ENCODE results near the gene DPM1. TPM values are rescaled to one million over a fixed set of nuclear protein-coding genes. Genes with fewer than 3 reads are reported as not detected.

Gene DPM1
- total RNA-seq, 1 experiment from 2014 or later, result 65.5 TPM

DNA sequence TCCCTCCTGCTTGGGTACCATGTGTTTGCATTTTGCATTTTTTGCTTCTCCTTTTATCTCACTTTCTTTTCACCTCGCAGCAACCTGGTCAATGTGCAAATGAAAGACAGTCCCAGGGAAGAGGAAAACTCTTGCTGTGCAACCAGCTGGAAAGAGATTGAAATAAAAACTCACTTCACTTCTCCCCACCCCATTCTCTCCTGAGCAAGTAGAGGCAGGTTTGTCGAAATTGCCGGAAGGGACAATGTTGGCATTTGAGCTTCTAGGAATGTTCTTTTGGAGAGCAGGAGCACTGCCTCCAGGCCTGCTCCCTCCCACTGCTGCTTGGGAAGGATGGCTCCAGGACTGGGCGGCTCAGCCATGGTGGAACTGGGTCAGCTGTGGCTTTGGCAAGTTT, 34.0 kb upstream of the DPM1 start:
- no peak overlapping the region for H3K4me3 ChIP-seq (replicated peaks in 1 of 2; ENCODE audit: low read depth in 1 of 2, low read length in 2 of 2)
- H2AFZ ChIP-seq (ENCODE audit: low read depth, low read length, poor library complexity, severe bottlenecking), result peak overlapping the region; percentile 60
- H4K20me1 ChIP-seq (ENCODE audit: insufficient read depth), result no peaks in the 10 kb centered on the region
- BruUV-seq (replicated peaks), result no TSS peak
- H3K9me3 ChIP-seq (ENCODE audit: control insufficient read depth in 1 of 2, insufficient read depth in 1 of 2, low read depth in 1 of 2, low read length in 2 of 2), result no peaks in the 10 kb centered on the region
- no peaks in the 10 kb centered on the region for H3K79me2 ChIP-seq (ENCODE audit: insufficient read depth, low read length)
- ChIA-PET CTCF (interaction anchor here (1.1 to 3.1 kb wide), 18 partner anchors 10 to 632 kb away, joined by 3 to 91 read pairs (median 5); no protein-coding TSS in a partner anchor), POLR2A (interaction anchor here (1.0 to 2.4 kb wide), 2 partner anchors 315 to 331 kb away, joined by 4 to 15 read pairs; no protein-coding TSS in a partner anchor), RAD21 (ENCODE audit: low non-redundant PET in 1 of 2, low total read pairs in 2 of 2, uncharacterized antibody in 2 of 2, unreplicated experiment in 2 of 2) (interaction anchor here (0.7 to 2.2 kb wide), 7 partner anchors 23 to 334 kb away, joined by 3 to 10 read pairs (median 4); no protein-coding TSS in a partner anchor)
- DNase-seq (ENCODE audit: low read depth, low spot score) (no peak), ATAC-seq (no peak)
- no peak for TF ChIP-seq RAD21 (IDR thresholded peaks at IDR 0.05; ENCODE audit: low read depth)
- no peak for TF ChIP-seq ZFX (IDR thresholded peaks at IDR 0.05)
- no peak for TF ChIP-seq ATF3 (IDR thresholded peaks at IDR 0.05)
- TF ChIP-seq JUND (IDR thresholded peaks at IDR 0.05), result no peak
- no peak for TF ChIP-seq SRF (IDR thresholded peaks at IDR 0.05; ENCODE audit: low read depth)
- no peak for TF ChIP-seq POLR2A (IDR thresholded peaks at IDR 0.05; ENCODE audit: borderline replicate concordance, extremely low read depth, insufficient read depth, insufficient read length)
- H3K4me2 ChIP-seq (ENCODE audit: low read length), result no peak overlapping the region
- H3K27ac ChIP-seq (ENCODE audit: low read depth, low read length), result no peak overlapping the region
- no peaks in the 10 kb centered on the region for H3K36me3 ChIP-seq (ENCODE audit: control insufficient read depth in 1 of 2, insufficient read depth in 2 of 2, low read length in 2 of 2)
- no peak overlapping the region for H3K9ac ChIP-seq (ENCODE audit: low read length)
- H3K9me2 ChIP-seq (ENCODE audit: insufficient read depth), result no peaks in the 10 kb centered on the region
- H3K4me1 ChIP-seq (ENCODE audit: control insufficient read depth in 1 of 2, insufficient read depth in 2 of 2, low read length in 2 of 2), result peaks cover 0 to 11% of the 10 kb centered on the region in 2 experiments; a peak in 1 of 4 replicates
- intact Hi-C loops (cut with micrococcal nuclease), result no loop called here
- H3K27me3 ChIP-seq (ENCODE audit: insufficient read depth, low read length), result peaks cover 2% of the 10 kb centered on the region; the same call in 1 of the 2 replicates

DNA sequence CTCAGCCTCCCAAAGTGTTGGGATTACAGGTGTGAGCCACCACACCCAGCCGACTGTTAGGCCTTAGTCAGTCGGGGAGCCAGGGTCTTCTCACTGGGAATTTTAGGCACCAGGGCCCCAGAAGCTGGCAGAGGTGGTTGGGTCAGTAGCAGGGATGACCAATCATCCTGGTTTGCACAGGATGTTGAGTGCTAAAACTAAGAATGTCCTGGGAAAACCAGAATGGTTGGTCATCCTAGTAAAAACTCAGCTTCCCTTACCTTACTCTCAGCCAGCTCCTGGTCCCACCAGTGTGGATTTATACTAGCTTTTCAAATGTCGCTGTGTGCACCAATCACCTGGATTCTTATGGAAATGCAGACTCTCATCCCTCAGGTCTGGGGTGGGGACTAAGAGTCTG, 32.7 kb upstream of the DPM1 start:
- H3K27ac ChIP-seq (ENCODE audit: low read depth, low read length), result no peak overlapping the region
- H3K27me3 ChIP-seq (ENCODE audit: insufficient read depth, low read length), result no peaks in the 10 kb centered on the region
- ChIA-PET CTCF (interaction anchor here (2.6 to 4.8 kb wide), 4 partner anchors 25 to 334 kb away, joined by 22 to 106 read pairs (median 30); no protein-coding TSS in a partner anchor), RAD21 (ENCODE audit: low non-redundant PET in 1 of 2, low total read pairs in 2 of 2, uncharacterized antibody in 2 of 2, unreplicated experiment in 2 of 2) (no interaction called here), POLR2A (interaction anchor here (0.7 to 2.4 kb wide), 2 partner anchors 198 to 316 kb away, joined by 3 to 15 read pairs; no protein-coding TSS in a partner anchor)
- no peaks in the 10 kb centered on the region for H3K36me3 ChIP-seq (ENCODE audit: control insufficient read depth in 1 of 2, insufficient read depth in 2 of 2, low read length in 2 of 2)
- TF ChIP-seq, protein P1, sequence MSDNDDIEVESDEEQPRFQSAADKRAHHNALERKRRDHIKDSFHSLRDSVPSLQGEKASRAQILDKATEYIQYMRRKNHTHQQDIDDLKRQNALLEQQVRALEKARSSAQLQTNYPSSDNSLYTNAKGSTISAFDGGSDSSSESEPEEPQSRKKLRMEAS (IDR thresholded peaks at IDR 0.05), result no peak
- no peak for TF ChIP-seq YY1 (IDR thresholded peaks at IDR 0.05; ENCODE audit: extremely low read depth, insufficient replicate concordance, low read depth, low read length)
- ATAC-seq (no peak), DNase-seq (ENCODE audit: low read depth, low spot score) (no peak)
- no peak overlapping the region for H3K4me2 ChIP-seq (ENCODE audit: low read length)
- H3K79me2 ChIP-seq (ENCODE audit: insufficient read depth, low read length), result no peaks in the 10 kb centered on the region
- H3K4me1 ChIP-seq (ENCODE audit: control insufficient read depth in 1 of 2, insufficient read depth in 2 of 2, low read length in 2 of 2), result peaks cover 0 to 16% of the 10 kb centered on the region in 2 experiments; a peak in 1 of 4 replicates
- BruUV-seq (replicated peaks), result no TSS peak
- no peaks in the 10 kb centered on the region for H4K20me1 ChIP-seq (ENCODE audit: insufficient read depth)
- intact Hi-C loops (cut with micrococcal nuclease), result no loop called here
- no peaks in the 10 kb centered on the region for H3K9me3 ChIP-seq (ENCODE audit: control insufficient read depth in 1 of 2, insufficient read depth in 1 of 2, low read depth in 1 of 2, low read length in 2 of 2)
- no peaks in the 10 kb centered on the region for H3K9me2 ChIP-seq (ENCODE audit: insufficient read depth)
- H3K4me3 ChIP-seq (replicated peaks in 1 of 2; ENCODE audit: low read depth in 1 of 2, low read length in 2 of 2), result no peak overlapping the region
- no peak overlapping the region for H3K9ac ChIP-seq (ENCODE audit: low read length)
- H2AFZ ChIP-seq (ENCODE audit: low read depth, low read length, poor library complexity, severe bottlenecking), result no peak overlapping the region

Data from HCT116 (cell line).